GM19043 (cell line): ENCODE data around the gene LRRC41.
"Not testable (repeated sequence)": the region's sequence is repeated elsewhere in the genome, so short reads cannot be mapped to it uniquely, and the experiment has no call there.

Experiments
- ATAC-seq: cut with Tn5 transposase; IDR thresholded peaks from one replicate; pipeline ENCODE4 v1.9.1; 2021; ENCODE audit warnings: low read depth; ENCODE audit not compliant: unreplicated experiment

The LRRC41 gene

GRCh38 chr1:46246548-46247435, 56.6 kb downstream of the LRRC41 start:
- ATAC-seq: peak; percentile 33

- not testable (repeated sequence) for ATAC-seq
Measured at GRCh38 chr1:46246136-46246535, 57.3 kb downstream of the LRRC41 start.

GRCh38 chr1:46244656-46245371, 58.6 kb downstream of the LRRC41 start:
- ATAC-seq: no peak

- not testable (repeated sequence) for ATAC-seq
Measured at GRCh38 chr1:46243831-46244230, 59.6 kb downstream of the LRRC41 start.

GRCh38 chr1:46242918-46243317, 60.5 kb downstream of the LRRC41 start:
- no peak for ATAC-seq

GRCh38 chr1:46241733-46242132, 61.7 kb downstream of the LRRC41 start:
- not testable (repeated sequence) for ATAC-seq

- ATAC-seq: not testable (repeated sequence)
Measured at GRCh38 chr1:46238865-46239264, 64.6 kb downstream of the LRRC41 start.

- ATAC-seq: no peak
Measured at GRCh38 chr1:46236882-46237281, 66.5 kb downstream of the LRRC41 start.

GRCh38 chr1:46231231-46231630, 72.2 kb downstream of the LRRC41 start:
- ATAC-seq: not testable (repeated sequence)
